K562 (cell line): ENCODE results near the gene DEF6. TPM values are rescaled to one million over a fixed set of nuclear protein-coding genes. Genes with fewer than 3 reads are reported as not detected.

Source experiments
- CEBPZ ChIP-seq: fragments of 150-350 bp; IDR thresholded peaks from 2 replicates; pipeline ENCODE4 v1.6.1; 2014; ENCODE audit warnings: low read depth, mild to moderate bottlenecking, low read length, borderline replicate concordance
- CREB1 ChIP-seq, 2 experiments: sonication (generic) in 1 of 2; formaldehyde crosslinking in 1 of 2; IDR thresholded peaks; 2 replicates each; pipeline versions ENCODE4 v1.6.1 to v1.8.0; 2012 to 2022; ENCODE audit warnings: inconsistent platforms in 1 of 2, mild to moderate bottlenecking in 1 of 2, missing genetic modification reagents in 1 of 2, moderate library complexity in 1 of 2
- DIDO1 ChIP-seq: fragments of 450-650 bp; IDR thresholded peaks from 2 replicates; pipeline ENCODE4 v1.6.1; 2016; ENCODE audit warnings: low read depth, missing biosample characterization, missing genetic modification characterization
- E2F1 ChIP-seq: sonication (generic); formaldehyde crosslinking; IDR thresholded peaks from 2 replicates; pipeline ENCODE4 v1.8.1; 2023; ENCODE audit warnings: mild to moderate bottlenecking, missing genetic modification reagents, moderate library complexity
- E2F6 ChIP-seq, 2 experiments: IDR thresholded peaks; 2 replicates each; pipeline ENCODE4 v1.6.1; 2011; ENCODE audit warnings: borderline replicate concordance in 1 of 2, control low read depth in 1 of 2, low read depth in 1 of 2, low read length in 1 of 2, mild to moderate bottlenecking in 1 of 2, mixed read lengths in 1 of 2, moderate library complexity in 1 of 2; ENCODE audit not compliant: insufficient read depth in 1 of 2, insufficient read length in 1 of 2, poor library complexity in 1 of 2, severe bottlenecking in 1 of 2; ENCODE audit errors: extremely low read depth in 1 of 2
- GTF3C2 ChIP-seq: IDR thresholded peaks from 3 replicates; pipeline ENCODE4 v1.6.1; 2011; ENCODE audit warnings: borderline replicate concordance, mild to moderate bottlenecking, moderate library complexity; ENCODE audit not compliant: insufficient read length; ENCODE audit errors: extremely low read depth
- PHB2 ChIP-seq: fragments of 450-650 bp; IDR thresholded peaks from 2 replicates; pipeline ENCODE4 v1.6.1; 2017; ENCODE audit warnings: low read depth
- SMAD4 ChIP-seq: fragments of 250-450 bp; sonication (Bioruptor Pico); conservative IDR thresholded peaks from 2 replicates; pipeline ENCODE4 v1.8.0; 2021; ENCODE audit warnings: inconsistent platforms, mild to moderate bottlenecking, moderate library complexity
- SRF ChIP-seq, 2 experiments: fragments of 250-450, 450-650 bp in 1 of 2; sonication (Bioruptor Pico) in 1 of 2; sonication (generic) in 1 of 2; formaldehyde crosslinking; IDR thresholded peaks; 2 replicates each; pipeline versions ENCODE4 v1.5.0 to v1.5.1; 2020 to 2022; ENCODE audit warnings: mild to moderate bottlenecking in 1 of 2, missing genetic modification reagents in 1 of 2
- ZBTB49 ChIP-seq: sonication (generic); formaldehyde crosslinking; IDR thresholded peaks from 2 replicates; pipeline ENCODE4 v1.8.0; 2022; ENCODE audit warnings: missing genetic modification reagents, mild to moderate bottlenecking, borderline replicate concordance
- ZNF146 ChIP-seq: IDR thresholded peaks from one replicate; pipeline ENCODE4 v1.6.1; 2018; ENCODE audit warnings: missing compliant biosample characterization; ENCODE audit not compliant: unreplicated experiment
- ZNF212 ChIP-seq: fragments of 450-650 bp; formaldehyde crosslinking; IDR thresholded peaks from 2 replicates; pipeline ENCODE4 v1.4.0; 2020; ENCODE audit warnings: mild to moderate bottlenecking
- ZNF77 ChIP-seq: fragments of 250-450 bp; sonication (Bioruptor Pico); IDR thresholded peaks from 2 replicates; pipeline ENCODE4 v1.5.0; 2020
- polyA plus RNA-seq, 8 experiments: library from polyadenylated mRNA; depleted of rRNA in 4 of 8; stranded (reverse) in 5 of 8; unstranded in 3 of 8; fragments of >200 nt; fragmentation: Nextera tagmentation in 2 of 8; fragmentation: Illumina TruSeq in 1 of 8; extraction: Ambion mirVana in 2 of 8; extraction: Trizol in 1 of 8; gene quantifications; 2 replicates each; pipeline versions ENCODE4 v1.2.1 to v1.2.3, GENCODE V29; 2011 to 2014; ENCODE audit warnings: inconsistent platforms in 1 of 8, missing spikeins in 1 of 8
- total RNA-seq, 7 experiments: library from RNA; depleted of rRNA in 6 of 7; stranded (reverse); fragments of >200 nt in 6 of 7; fragmentation: Illumina TruSeq in 2 of 7; extraction: Trizol in 2 of 7; gene quantifications; 2 replicates each; pipeline versions ENCODE4 v1.2.1 to v1.2.3, GENCODE V29; 2011 to 2021; ENCODE audit warnings: low replicate concordance in 1 of 7

The DEF6 gene
- total and polyA plus RNA-seq, 9 of the 15 experiments (the other 6 are each of a cell fraction or from before 2014, with no cell fraction given) = 1.3 to 44.6 (median 22.7) TPM

- no peak for TF ChIP-seq CEBPZ
- TF ChIP-seq CREB1 (IDR thresholded peaks at IDR 0.05) = peak; percentile 96
- TF ChIP-seq CREB1 (CRISPR knock-in tag; IDR thresholded peaks at IDR 0.05) = peak; percentile 98
- no peak for TF ChIP-seq ZNF146
- no peak for TF ChIP-seq GTF3C2
- no peak for TF ChIP-seq ZNF212 (CRISPR knock-in tag)
- no peak for TF ChIP-seq PHB2
- TF ChIP-seq DIDO1 (tag) = peak; percentile 40; the same call in 1 of the 2 replicates
- peak; percentile 95 for TF ChIP-seq SMAD4
- TF ChIP-seq ZBTB49 (CRISPR knock-in tag) = no peak
- TF ChIP-seq ZNF77 (CRISPR knock-in tag) = no peak
- TF ChIP-seq E2F6 (IDR thresholded peaks at IDR 0.05; ENCODE audit: borderline replicate concordance in 1 of 2, extremely low read depth in 1 of 2, insufficient read depth in 1 of 2, insufficient read length in 1 of 2, low read depth in 1 of 2, low read length in 1 of 2, poor library complexity in 1 of 2, severe bottlenecking in 1 of 2) = peak; percentile 15 to 54
- peak in 1 of 2 experiments; percentile 96; a peak in 3 of 4 replicates for TF ChIP-seq SRF (CRISPR knock-in tag; IDR thresholded peaks at IDR 0.05)
- TF ChIP-seq E2F1 (CRISPR knock-in tag) = peak; percentile 96
These were observed 38.2 kb upstream of the DEF6 start, which contains the start of gene ZNF76 (continued) for GRCh38 chr6:35259194-35259947.
